ENCODE data around the gene MYZAP.

- TF ChIP-seq CTCF (IDR thresholded peaks at IDR 0.05) = no peak
- TF ChIP-seq POLR2A (IDR thresholded peaks at IDR 0.05) = no peak
- TF ChIP-seq EP300 (IDR thresholded peaks at IDR 0.05) = no peak
Measured at GRCh38 chr15:57551715-57552677, 39.7 kb upstream of the MYZAP start.

Data from ovary (tissue), 3 donors.